HG03354 (cell line): ENCODE data around the gene GREM2.

Source experiments
- ATAC-seq: cut with Tn5 transposase; IDR thresholded peaks from one replicate; pipeline ENCODE4 v1.9.1; 2021; ENCODE audit warnings: mild to moderate bottlenecking; ENCODE audit not compliant: unreplicated experiment, poor library complexity, severe bottlenecking

Gene GREM2

GRCh38 chr1:240611619-240612480 is at the start of gene GREM2:
TSS of gene GREM2 (minus strand) at chr1:240612155. CDS start at chr1:240493475, 118,680 bp downstream.
- ATAC-seq: peak; percentile 88

GRCh38 chr1:240658312-240658960 is 46.5 kb upstream of the GREM2 start:
- no peak for ATAC-seq

- ATAC-seq: no peak
Measured at GRCh38 chr1:240656531-240656930, 44.6 kb upstream of the GREM2 start.

- ATAC-seq: no peak
Measured at GRCh38 chr1:240652961-240653409, 41.0 kb upstream of the GREM2 start.

GRCh38 chr1:240652549-240652948 is 40.6 kb upstream of the GREM2 start:
- ATAC-seq: no peak

GRCh38 chr1:240650877-240651276 is 38.9 kb upstream of the GREM2 start:
- ATAC-seq: no peak

GRCh38 chr1:240649733-240650721 is 38.1 kb upstream of the GREM2 start:
- ATAC-seq: no peak

GRCh38 chr1:240646571-240647240 is 34.8 kb upstream of the GREM2 start:
- no peak for ATAC-seq

GRCh38 chr1:240644732-240645131 is 32.8 kb upstream of the GREM2 start:
- ATAC-seq: no peak

- no peak for ATAC-seq
Measured at GRCh38 chr1:240635466-240636256, 23.7 kb upstream of the GREM2 start.

GRCh38 chr1:240630409-240630808 is 18.5 kb upstream of the GREM2 start:
- ATAC-seq: no peak

- no peak for ATAC-seq
Measured at GRCh38 chr1:240621249-240621648, 9.3 kb upstream of the GREM2 start.

- no peak for ATAC-seq
Measured at GRCh38 chr1:240619906-240620621, 8.1 kb upstream of the GREM2 start.

GRCh38 chr1:240619357-240619756 is 7.4 kb upstream of the GREM2 start:
- ATAC-seq: no peak

- no peak for ATAC-seq
Measured at GRCh38 chr1:240618946-240619345, 7.0 kb upstream of the GREM2 start.

- no peak for ATAC-seq
Measured at GRCh38 chr1:240616018-240616417, 4.1 kb upstream of the GREM2 start.

- ATAC-seq: no peak
Measured at GRCh38 chr1:240613356-240614142, 1.6 kb upstream of the GREM2 start.
